Effector CD8-positive, alpha-beta T cell (primary cell): ENCODE measurements around the gene FANCC.
"Not testable (repeated sequence)": the region's sequence is repeated elsewhere in the genome, so short reads cannot be mapped to it uniquely, and the experiment has no call there.

ENCODE experiments used
- DNase-seq: peaks from one replicate; lab custom pipeline; 2025; lab: John Stamatoyannopoulos, UW

FANCC gene

GRCh38 chr9:95280745-95281144, 36.8 kb downstream of the FANCC start:
- no peak for DNase-seq

- no peak for DNase-seq
Measured at GRCh38 chr9:95277509-95277908, 40.0 kb downstream of the FANCC start.

DNA sequence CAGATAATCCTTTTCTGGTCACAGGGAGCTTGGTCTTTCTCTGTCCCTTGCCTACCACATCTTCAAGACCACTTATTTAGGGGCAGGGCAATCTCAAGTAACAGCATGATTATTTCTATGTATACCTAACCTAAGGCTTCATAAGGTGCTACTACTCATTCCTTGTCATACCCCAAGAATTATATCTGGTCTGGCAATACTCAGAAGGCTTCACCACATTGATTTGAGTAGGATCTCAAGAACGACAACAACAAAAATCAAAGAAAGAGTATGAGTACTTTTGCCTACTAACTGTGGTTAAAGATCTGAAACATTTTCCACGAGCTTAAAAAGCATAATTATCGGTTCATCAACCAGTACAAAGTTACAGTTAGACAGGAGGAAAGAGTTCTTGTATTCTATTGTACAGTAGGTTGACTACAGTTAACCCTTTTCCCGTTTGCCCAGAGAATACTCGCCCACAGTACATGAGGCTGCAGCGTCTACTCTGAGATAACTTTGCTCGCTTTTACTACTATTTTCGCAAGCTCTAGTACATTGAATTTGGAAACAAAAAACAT, 41.0 kb downstream of the FANCC start:
- DNase-seq, result no peak

DNA sequence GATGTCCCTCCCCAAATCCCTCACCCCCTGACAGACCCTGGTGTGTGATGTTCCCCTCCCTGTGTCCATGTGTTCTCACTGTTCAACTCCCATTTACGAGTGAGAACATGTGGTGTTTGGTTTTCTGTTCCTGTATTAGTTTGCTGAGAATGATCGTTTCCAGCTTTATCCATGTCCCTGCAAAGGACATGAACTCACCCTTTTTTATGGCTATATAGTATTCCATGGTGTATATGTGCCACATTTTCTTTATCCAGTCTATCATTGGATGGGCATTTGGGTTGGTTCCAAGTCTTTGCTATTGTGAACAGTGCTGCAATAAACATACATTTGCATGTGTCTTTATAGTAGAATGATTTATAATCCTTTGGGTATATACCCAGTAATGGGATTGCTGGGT, 43.3 kb downstream of the FANCC start:
- not testable (repeated sequence) for DNase-seq

DNA sequence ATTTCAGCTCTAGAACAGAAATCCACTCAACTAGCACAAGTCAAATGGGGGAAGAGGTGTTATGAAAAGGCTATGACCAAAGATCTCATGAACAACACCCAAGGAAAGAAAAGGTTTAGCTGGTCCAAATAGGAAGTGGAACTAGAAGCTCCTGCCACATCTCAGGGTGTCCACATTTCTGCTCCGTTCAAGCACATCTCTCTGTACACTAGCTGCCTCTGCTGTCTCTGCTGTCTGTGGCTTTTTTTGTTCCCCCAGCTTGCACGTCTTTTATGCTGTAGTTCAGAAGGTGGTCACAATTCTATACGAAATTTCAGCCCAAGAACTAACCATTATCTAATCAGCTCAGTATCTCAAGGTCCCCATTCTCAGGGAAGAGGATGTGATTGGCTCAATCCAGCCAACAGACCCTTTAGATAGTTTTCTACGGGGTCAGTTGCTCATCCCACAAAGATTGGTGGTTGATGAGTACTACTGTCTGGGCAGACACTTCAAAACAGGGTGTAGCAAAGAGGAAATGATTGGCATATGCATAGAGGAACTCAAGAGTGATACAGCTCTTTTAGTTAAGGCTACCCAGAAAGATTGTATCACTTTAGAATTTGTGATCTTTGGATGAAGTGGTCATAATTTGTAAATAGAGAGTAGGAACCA, 44.0 kb downstream of the FANCC start:
- DNase-seq, result no peak

GRCh38 chr9:95272830-95273229, 44.7 kb downstream of the FANCC start:
- no peak for DNase-seq

- no peak for DNase-seq
Measured at GRCh38 chr9:95270790-95271189, 46.7 kb downstream of the FANCC start.

GRCh38 chr9:95269803-95270773, 47.4 kb downstream of the FANCC start:
- DNase-seq, result not testable (repeated sequence)

- DNase-seq, result no peak
Measured at GRCh38 chr9:95268681-95269080, 48.8 kb downstream of the FANCC start.

GRCh38 chr9:95266649-95267048, 50.9 kb downstream of the FANCC start:
- DNase-seq, result no peak

- no peak for DNase-seq
Measured at GRCh38 chr9:95265960-95266359, 51.5 kb downstream of the FANCC start.

- DNase-seq, result no peak
Measured at GRCh38 chr9:95264954-95265615, 52.4 kb downstream of the FANCC start.

GRCh38 chr9:95261890-95262289, 55.6 kb downstream of the FANCC start:
- DNase-seq, result no peak

- DNase-seq, result no peak
Measured at GRCh38 chr9:95250462-95251221, 66.9 kb downstream of the FANCC start.

GRCh38 chr9:95249986-95250385, 67.5 kb downstream of the FANCC start:
- no peak for DNase-seq

DNA sequence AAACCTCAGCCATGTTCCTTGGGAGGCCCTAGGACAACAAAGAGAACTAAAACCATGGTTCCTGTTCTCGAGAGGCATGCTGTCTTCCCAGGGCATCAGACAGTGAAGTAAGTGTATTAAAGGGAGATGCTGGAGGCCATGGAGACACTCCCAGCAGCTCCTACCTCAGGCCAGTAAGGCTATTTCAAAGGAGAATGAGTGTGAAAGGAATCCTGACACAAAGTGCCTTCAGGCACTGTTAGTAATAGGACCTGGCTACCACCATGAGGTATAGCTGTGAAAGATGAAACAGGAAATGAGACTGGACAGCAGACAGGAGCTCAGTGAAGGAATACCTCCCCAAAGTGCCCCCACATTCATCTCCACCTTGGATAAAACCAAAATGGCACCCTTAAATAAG, 71.0 kb downstream of the FANCC start:
- no peak for DNase-seq

GRCh38 chr9:95242613-95243012, 74.9 kb downstream of the FANCC start:
- DNase-seq, result no peak

DNA sequence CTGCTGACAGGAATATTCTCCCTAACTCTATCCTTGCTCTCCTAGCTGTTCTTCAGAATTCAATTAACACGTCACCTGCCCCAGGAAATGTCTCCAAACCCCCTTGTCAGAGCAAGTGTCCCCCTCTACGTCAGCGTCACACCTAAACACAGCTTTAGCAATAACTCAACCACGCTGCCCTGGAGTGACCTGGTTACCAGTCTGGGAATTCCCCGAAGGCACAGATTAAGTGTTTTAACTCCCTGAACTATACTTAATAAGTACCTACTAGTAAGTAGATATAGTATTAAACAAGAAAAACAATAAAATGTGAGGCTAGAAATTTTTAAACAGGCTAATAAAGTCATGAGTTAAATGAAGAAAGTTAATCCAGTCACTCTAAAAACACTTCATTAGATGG, 78.4 kb downstream of the FANCC start:
- DNase-seq, result no peak

DNA sequence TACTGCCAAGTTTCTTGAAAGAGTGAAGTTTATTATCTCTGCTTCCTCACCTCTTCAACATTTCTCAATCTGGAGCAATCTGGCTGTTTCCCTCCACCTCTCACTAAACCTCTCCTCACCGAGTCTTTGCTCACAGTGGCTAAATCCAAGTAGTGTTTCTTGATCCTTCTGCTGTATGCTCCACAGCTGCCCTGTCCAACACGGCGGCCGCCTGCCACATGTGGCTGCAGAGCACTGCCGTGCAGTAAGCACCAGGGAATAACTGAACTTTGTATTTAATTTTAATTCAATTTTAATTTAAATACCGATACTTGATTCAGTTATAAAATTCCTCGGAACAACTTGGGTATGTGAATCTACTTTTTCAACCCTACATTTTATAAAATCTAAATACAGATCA, 80.2 kb downstream of the FANCC start:
- no peak for DNase-seq

DNA sequence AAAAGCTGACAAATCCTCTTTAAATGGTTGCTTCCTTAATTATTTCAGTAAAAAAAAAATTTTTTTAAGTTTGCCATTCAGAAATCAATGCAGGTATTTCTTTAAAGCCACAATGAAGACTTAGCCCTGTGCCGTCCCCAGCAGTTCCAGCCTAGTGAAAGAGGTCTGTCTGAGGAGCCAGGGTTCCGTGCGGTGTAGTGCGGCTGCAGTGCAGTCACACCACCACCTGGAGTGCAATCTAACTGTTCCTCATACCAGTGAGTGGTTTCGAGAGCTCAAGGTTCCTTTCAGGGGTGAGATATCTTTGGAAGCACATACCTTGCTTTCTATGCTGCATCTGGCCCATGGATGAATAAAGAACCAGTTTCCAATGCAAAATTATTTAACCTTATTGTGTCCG, 87.5 kb downstream of the FANCC start:
- DNase-seq, result no peak

DNA sequence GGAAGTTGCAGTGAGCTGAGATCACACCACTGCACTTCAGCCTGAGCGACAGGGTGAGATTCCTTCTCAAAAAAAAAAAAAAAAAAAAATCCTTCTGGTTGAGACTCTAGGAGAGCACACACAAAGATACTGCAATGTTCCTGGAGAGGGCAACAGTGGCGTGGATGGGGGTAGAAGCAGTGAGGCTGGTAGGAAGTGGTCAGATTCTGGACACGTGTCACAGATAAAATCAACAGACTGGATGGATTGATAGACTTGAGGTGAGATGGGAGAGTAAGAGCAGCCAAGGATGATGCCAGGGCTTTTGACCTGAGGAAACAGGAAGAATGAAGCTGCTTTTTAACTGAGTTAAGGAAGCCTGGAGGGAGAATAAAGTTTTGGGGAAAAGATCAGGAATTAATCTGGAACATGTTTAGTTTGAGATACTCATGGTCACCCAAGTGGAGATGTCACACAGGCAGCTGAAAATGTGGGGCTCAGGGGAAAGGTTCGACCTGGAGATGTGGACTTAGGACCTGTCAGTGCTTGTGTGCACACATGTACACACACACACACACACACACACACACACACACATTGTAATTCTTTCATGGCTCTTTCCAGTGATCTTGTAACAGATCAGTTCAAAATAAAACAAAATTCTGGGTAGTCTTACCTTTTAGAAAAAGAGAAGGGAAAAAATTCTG, 88.1 kb downstream of the FANCC start:
- no peak for DNase-seq
